Tibial nerve (tissue), 3 donors: Measurements from ENCODE around the gene SDSL.

Experiments used
- POLR2A ChIP-seq, 2 donors: fragments of 450-650 bp; IDR thresholded peaks; one replicate each; pipeline ENCODE4 v1.6.1; 2017; ENCODE audit warnings: antibody characterized with exemption in 2 of 2, mild to moderate bottlenecking in 2 of 2, moderate library complexity in 2 of 2
- TF ChIP-seq, protein P1 (sequence below), 5 experiments: fragments of 200-600 bp in 3 of 5; fragments of 450-650 bp in 2 of 5; sonication (generic) in 3 of 5; IDR thresholded peaks; one replicate each; pipeline ENCODE4 v1.5.1; 2016 to 2019; ENCODE audit warnings: antibody characterized with exemption in 5 of 5, mild to moderate bottlenecking in 3 of 5, moderate library complexity in 2 of 5

DNA sequence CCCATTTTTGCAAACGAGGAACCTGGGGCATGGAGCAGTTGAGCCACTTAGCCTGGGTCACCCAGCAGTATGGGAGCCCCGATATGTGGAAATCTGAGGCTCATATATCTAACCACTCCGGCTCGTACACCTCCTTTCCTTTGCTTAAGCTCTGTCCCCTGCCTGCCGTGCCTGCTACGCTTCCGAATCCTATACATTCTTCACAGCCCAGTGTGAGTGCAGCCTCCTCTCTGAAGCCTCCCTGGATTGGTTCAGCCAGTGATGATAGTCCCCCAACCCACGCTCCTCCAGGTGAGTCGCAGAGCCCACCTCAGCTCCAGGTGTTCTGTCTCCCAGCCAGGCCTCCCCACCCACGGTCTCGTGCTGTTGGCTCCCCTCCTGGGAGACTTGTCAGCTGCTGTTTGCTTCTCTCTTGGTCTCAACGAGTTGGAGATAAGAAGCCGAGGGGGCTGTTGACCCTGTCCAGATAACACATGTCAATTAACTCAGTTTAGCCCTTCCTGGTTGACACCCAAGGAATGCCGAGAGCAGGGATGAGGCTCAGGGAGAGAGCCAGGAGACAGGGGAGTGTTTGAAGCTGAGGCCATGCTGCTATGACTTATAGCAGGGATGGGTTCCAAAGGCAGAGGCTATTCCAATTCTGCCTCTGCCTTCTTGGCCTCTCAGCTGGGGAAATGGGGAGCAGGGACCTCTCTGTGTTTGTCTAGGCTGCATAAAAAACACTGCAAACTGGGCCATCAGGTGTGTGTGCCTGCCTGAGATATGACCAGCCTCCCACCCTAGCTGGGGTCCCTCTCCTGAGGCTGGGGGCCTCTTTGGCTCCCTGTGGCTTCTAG is 19.0 kb downstream of the SDSL start:
- no peak for TF ChIP-seq POLR2A (IDR thresholded peaks at IDR 0.05)
- TF ChIP-seq, protein P1, sequence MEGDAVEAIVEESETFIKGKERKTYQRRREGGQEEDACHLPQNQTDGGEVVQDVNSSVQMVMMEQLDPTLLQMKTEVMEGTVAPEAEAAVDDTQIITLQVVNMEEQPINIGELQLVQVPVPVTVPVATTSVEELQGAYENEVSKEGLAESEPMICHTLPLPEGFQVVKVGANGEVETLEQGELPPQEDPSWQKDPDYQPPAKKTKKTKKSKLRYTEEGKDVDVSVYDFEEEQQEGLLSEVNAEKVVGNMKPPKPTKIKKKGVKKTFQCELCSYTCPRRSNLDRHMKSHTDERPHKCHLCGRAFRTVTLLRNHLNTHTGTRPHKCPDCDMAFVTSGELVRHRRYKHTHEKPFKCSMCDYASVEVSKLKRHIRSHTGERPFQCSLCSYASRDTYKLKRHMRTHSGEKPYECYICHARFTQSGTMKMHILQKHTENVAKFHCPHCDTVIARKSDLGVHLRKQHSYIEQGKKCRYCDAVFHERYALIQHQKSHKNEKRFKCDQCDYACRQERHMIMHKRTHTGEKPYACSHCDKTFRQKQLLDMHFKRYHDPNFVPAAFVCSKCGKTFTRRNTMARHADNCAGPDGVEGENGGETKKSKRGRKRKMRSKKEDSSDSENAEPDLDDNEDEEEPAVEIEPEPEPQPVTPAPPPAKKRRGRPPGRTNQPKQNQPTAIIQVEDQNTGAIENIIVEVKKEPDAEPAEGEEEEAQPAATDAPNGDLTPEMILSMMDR (IDR thresholded peaks at IDR 0.05): no peak
